DOHH2 (cell line): Measurements from ENCODE around the gene SOX8.

Experiments
- CTCF ChIP-seq: fragments of 200-600 bp; sonication (generic); IDR thresholded peaks from one replicate; pipeline ENCODE4 v1.5.1; 2014; ENCODE audit warnings: antibody characterized with exemption, mild to moderate bottlenecking, low read depth, low read length; ENCODE audit not compliant: poor library complexity, severe bottlenecking
- EZH2phosphoT487 ChIP-seq: fragments of 200-600 bp; sonication (generic); IDR thresholded peaks from 2 replicates; pipeline ENCODE4 v1.6.1; 2017; ENCODE audit warnings: borderline replicate concordance, mild to moderate bottlenecking, antibody characterized with exemption, low read length, moderate library complexity, mixed read lengths

GRCh38 chr16:983044-984030 lies 1.8 kb downstream of the SOX8 start:
- TF ChIP-seq CTCF (no peak), EZH2phosphoT487 (no peak)
